ENCODE measurements around the gene KYAT1. TPM values are rescaled to one million over a fixed set of nuclear protein-coding genes. Genes with fewer than 3 reads are reported as not detected.
"Not testable (repeated sequence)": the region's sequence is repeated elsewhere in the genome, so short reads cannot be mapped to it uniquely, and the experiment has no call there.

KYAT1 gene
- total RNA-seq, 1 experiment from 2014 or later: 27.6 TPM

DNA sequence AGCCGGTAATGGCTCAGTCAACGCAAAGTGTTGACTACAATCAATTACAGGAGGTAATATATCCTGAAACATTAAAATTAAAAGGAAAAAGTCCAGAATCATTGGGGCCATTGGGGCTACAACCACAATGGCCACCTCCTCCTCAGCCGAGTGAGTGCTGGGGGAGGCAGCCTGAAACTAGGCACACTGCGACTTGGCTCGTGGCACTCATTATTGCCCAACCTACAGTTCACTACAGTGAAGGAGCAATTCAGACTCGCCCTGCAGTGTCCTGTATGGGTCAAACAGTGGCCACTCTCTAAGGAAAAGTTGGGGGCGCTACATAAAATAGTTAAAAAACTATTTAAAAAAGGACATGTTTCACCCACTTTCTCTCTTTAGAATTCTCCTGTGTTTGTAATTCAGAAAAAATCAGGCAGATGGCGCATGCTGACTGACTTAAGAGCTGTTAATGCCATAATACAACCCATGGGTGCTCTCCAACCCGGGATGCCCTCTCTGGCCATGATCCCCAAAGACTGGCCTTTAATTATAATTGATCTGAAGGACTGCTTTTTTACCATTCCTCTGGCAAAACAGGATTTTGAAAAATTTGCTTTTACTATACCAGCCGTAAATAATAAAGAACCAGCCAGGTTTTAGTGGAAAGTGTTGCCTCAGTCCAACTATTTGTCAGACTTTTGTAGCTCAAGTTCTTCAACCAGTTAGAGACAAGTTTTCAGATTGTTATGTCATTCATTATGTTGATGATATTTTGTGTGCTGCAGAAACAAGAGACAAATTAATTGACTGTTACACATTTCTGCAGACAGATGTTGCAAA, 29.8 kb downstream of the KYAT1 start:
- H3K9me3 ChIP-seq (ENCODE audit: insufficient read depth, low read depth); H3K79me2 ChIP-seq (ENCODE audit: low read depth); H3K27me3 ChIP-seq (ENCODE audit: insufficient read depth, low read depth); H2AFZ ChIP-seq; H4K20me1 ChIP-seq (ENCODE audit: insufficient read depth); H3K4me3 ChIP-seq; H3K9me2 ChIP-seq (ENCODE audit: insufficient read depth); POLR2A ChIA-PET (ENCODE audit: unreplicated experiment); H3K4me2 ChIP-seq; BruUV-seq (replicated peaks); H3K36me3 ChIP-seq (ENCODE audit: low read depth); H3F3A ChIP-seq (ENCODE audit: insufficient read depth, low read depth); H3K27ac ChIP-seq: not testable (repeated sequence)
- peak in 1 of 2 experiments; percentile 39 for DNase-seq
- intact Hi-C loops (cut with micrococcal nuclease; ENCODE audit: unreplicated experiment): loop anchor here (1.0 kb wide), 1 partner anchor 76 kb away; no protein-coding TSS in a partner anchor
- TF ChIP-seq CTCF (conservative IDR thresholded peaks at IDR 0.05): peak; percentile 80
- CTCF ChIA-PET: interaction anchor here (0.7 kb wide), 2 partner anchors 76 to 176 kb away, joined by 3 read pairs; partner anchors contain the start of gene SH3GLB2
- H3K4me1 ChIP-seq (replicated peaks; ENCODE audit: insufficient read depth): peaks cover 13% of the 10 kb centered on the region

GRCh38 chr9:128851024-128851423, 30.7 kb downstream of the KYAT1 start:
- intact Hi-C loops (cut with micrococcal nuclease; ENCODE audit: unreplicated experiment); POLR2A ChIA-PET (ENCODE audit: unreplicated experiment): not testable (repeated sequence)

DNA sequence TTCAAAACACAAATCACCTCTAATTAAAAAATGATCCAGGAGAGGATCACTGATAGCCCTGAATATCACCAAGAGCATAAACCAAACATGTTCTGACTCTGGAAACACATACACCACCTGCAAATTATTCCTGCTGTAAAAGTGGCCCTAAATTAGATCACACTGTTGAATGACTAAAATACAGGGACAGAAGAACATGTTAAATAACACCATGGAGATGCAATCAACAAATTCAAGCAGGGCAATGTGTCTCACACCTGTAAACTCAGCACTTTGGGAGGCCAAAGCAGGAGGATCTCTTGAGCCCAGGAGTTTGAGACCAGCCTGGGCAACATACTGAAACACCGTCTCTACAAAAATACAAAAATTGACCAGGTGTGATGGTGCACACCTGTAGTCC, 33.9 kb downstream of the KYAT1 start:
- no TSS peak for BruUV-seq (replicated peaks)
- Histone ChIP-seq H3K4me3 (no peak overlapping the region), H3K4me1 (replicated peaks; ENCODE audit: insufficient read depth) (peaks cover 6% of the 10 kb centered on the region), H3K9me2 (ENCODE audit: insufficient read depth) (no peaks in the 10 kb centered on the region), H3K36me3 (ENCODE audit: low read depth) (no peaks in the 10 kb centered on the region), H3F3A (ENCODE audit: insufficient read depth, low read depth) (no peaks in the 10 kb centered on the region), H4K20me1 (ENCODE audit: insufficient read depth) (no peaks in the 10 kb centered on the region; the same call in 1 of the 2 replicates), H3K27ac (no peak overlapping the region), H3K4me2 (no peak overlapping the region), H3K27me3 (ENCODE audit: insufficient read depth, low read depth) (no peaks in the 10 kb centered on the region), H2AFZ (no peak overlapping the region), H3K79me2 (ENCODE audit: low read depth) (no peaks in the 10 kb centered on the region), H3K9me3 (ENCODE audit: insufficient read depth, low read depth) (no peaks in the 10 kb centered on the region)
- TF ChIP-seq EZH2 (IDR thresholded peaks at IDR 0.05; ENCODE audit: low read depth) (no peak), CTCF (conservative IDR thresholded peaks at IDR 0.05) (no peak)
- POLR2A ChIA-PET (ENCODE audit: unreplicated experiment): no interaction called here
- intact Hi-C loops (cut with micrococcal nuclease; ENCODE audit: unreplicated experiment): no loop called here
- no peak for DNase-seq
- CTCF ChIA-PET: interaction anchor here (0.7 kb wide), 1 partner anchor 775 kb away, joined by 13 read pairs; no protein-coding TSS in a partner anchor

More at GRCh38 chr9:128851024-128851423, 30.7 kb downstream of the KYAT1 start:
- CTCF ChIA-PET; H2AFZ ChIP-seq; BruUV-seq (replicated peaks); H3K9me3 ChIP-seq (ENCODE audit: insufficient read depth, low read depth); DNase-seq; H3K4me2 ChIP-seq; H4K20me1 ChIP-seq (ENCODE audit: insufficient read depth); H3K9me2 ChIP-seq (ENCODE audit: insufficient read depth); H3K27ac ChIP-seq; H3K36me3 ChIP-seq (ENCODE audit: low read depth); H3K27me3 ChIP-seq (ENCODE audit: insufficient read depth, low read depth); H3F3A ChIP-seq (ENCODE audit: insufficient read depth, low read depth); H3K4me3 ChIP-seq; H3K79me2 ChIP-seq (ENCODE audit: low read depth): not testable (repeated sequence)
- H3K4me1 ChIP-seq (replicated peaks; ENCODE audit: insufficient read depth): peaks cover 13% of the 10 kb centered on the region

All from PC-9 (cell line).